OCI-LY3 (cell line): ENCODE data around the gene NODAL.

Experiments
- EZH2phosphoT487 ChIP-seq: fragments of 200-600 bp; shearing (Covaris generic); IDR thresholded peaks from 2 replicates; pipeline ENCODE4 v1.6.1; 2018; ENCODE audit warnings: antibody characterized with exemption, mixed run types, low read depth
- TF ChIP-seq, protein P1 (sequence below): fragments of 200-600, 300-600 bp; sonication (generic); IDR thresholded peaks from 2 replicates; pipeline ENCODE4 v1.5.1; 2014; ENCODE audit warnings: antibody characterized with exemption, low read length, low read depth

DNA sequence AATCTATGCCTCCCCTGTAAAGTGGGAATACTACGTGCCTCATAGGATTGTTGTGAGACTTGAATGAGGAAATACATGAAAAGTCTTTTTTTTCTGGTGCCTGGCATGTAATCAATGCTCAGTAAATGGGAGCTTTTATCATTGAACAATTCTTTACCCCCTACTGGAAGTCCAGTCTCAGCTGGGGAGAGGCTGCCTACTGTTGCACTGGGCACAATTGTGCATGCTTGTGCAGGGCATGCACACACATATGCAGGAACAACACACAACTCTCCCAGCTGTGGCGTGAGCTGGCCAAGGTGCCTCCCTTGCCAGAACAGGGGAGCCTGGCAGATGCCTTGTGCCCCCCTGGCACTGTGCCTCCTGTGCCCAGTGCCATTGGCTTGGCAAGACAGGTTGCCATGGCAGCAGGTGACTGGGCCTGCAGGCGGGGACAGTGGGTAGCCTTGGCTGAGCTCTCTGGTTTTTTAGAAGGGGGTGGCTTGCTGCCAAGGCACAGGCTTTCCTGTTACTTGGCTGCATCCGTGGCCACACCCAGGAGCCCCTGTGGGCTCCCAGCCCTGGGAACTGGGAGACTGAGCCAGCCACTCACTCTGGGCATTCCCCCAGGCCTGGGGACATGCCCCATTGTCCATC lies 21.0 kb upstream of the NODAL start:
- TF ChIP-seq, protein P1, sequence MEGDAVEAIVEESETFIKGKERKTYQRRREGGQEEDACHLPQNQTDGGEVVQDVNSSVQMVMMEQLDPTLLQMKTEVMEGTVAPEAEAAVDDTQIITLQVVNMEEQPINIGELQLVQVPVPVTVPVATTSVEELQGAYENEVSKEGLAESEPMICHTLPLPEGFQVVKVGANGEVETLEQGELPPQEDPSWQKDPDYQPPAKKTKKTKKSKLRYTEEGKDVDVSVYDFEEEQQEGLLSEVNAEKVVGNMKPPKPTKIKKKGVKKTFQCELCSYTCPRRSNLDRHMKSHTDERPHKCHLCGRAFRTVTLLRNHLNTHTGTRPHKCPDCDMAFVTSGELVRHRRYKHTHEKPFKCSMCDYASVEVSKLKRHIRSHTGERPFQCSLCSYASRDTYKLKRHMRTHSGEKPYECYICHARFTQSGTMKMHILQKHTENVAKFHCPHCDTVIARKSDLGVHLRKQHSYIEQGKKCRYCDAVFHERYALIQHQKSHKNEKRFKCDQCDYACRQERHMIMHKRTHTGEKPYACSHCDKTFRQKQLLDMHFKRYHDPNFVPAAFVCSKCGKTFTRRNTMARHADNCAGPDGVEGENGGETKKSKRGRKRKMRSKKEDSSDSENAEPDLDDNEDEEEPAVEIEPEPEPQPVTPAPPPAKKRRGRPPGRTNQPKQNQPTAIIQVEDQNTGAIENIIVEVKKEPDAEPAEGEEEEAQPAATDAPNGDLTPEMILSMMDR, result no peak
- TF ChIP-seq EZH2phosphoT487, result no peak
